Measurements from ENCODE around the gene GLB1L2.

GRCh38 chr11:134385774-134386565, 54.2 kb downstream of the GLB1L2 start:
- TF ChIP-seq, protein P1, sequence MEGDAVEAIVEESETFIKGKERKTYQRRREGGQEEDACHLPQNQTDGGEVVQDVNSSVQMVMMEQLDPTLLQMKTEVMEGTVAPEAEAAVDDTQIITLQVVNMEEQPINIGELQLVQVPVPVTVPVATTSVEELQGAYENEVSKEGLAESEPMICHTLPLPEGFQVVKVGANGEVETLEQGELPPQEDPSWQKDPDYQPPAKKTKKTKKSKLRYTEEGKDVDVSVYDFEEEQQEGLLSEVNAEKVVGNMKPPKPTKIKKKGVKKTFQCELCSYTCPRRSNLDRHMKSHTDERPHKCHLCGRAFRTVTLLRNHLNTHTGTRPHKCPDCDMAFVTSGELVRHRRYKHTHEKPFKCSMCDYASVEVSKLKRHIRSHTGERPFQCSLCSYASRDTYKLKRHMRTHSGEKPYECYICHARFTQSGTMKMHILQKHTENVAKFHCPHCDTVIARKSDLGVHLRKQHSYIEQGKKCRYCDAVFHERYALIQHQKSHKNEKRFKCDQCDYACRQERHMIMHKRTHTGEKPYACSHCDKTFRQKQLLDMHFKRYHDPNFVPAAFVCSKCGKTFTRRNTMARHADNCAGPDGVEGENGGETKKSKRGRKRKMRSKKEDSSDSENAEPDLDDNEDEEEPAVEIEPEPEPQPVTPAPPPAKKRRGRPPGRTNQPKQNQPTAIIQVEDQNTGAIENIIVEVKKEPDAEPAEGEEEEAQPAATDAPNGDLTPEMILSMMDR (IDR thresholded peaks at IDR 0.05; ENCODE audit: low read depth, low read length): no peak
- no peak for TF ChIP-seq EZH2phosphoT487 (IDR thresholded peaks at IDR 0.05; ENCODE audit: low read depth)
